Measurements from ENCODE around the gene ZNF75A.

ZNF75A gene

GRCh38 chr16:3289998-3290673, 15.2 kb upstream of the ZNF75A start:
- Histone ChIP-seq H3K27ac (ENCODE audit: extremely low read depth, low read depth, low read length) (no peak overlapping the region), H3K36me3 (ENCODE audit: control insufficient read depth in 2 of 2, insufficient read depth in 1 of 2, low read length in 2 of 2) (peaks cover 3 to 87% of the 10 kb centered on the region in 2 experiments; a peak in 2 of 3 replicates), H3K9me3 (ENCODE audit: control insufficient read depth, insufficient read depth, low read depth, low read length) (no peaks in the 10 kb centered on the region), H3K4me3 (ENCODE audit: low read depth, low read length) (no peak overlapping the region), H3K4me1 (ENCODE audit: control insufficient read depth, insufficient read depth, low read length) (no peaks in the 10 kb centered on the region)
- TF ChIP-seq ZNF274 (IDR thresholded peaks at IDR 0.05; ENCODE audit: low read length) (no peak), ZNF274 (tag by site-specific recombination; IDR thresholded peaks at IDR 0.05; ENCODE audit: borderline replicate concordance) (peak; percentile 95), SETDB1 (IDR thresholded peaks at IDR 0.05; ENCODE audit: insufficient read length, low read length) (peak; percentile 98), ZBTB21 (tag by site-specific recombination; IDR thresholded peaks at IDR 0.05) (no peak)
- TF ChIP-seq, protein P1, sequence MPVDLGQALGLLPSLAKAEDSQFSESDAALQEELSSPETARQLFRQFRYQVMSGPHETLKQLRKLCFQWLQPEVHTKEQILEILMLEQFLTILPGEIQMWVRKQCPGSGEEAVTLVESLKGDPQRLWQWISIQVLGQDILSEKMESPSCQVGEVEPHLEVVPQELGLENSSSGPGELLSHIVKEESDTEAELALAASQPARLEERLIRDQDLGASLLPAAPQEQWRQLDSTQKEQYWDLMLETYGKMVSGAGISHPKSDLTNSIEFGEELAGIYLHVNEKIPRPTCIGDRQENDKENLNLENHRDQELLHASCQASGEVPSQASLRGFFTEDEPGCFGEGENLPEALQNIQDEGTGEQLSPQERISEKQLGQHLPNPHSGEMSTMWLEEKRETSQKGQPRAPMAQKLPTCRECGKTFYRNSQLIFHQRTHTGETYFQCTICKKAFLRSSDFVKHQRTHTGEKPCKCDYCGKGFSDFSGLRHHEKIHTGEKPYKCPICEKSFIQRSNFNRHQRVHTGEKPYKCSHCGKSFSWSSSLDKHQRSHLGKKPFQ (tag by site-specific recombination; IDR thresholded peaks at IDR 0.05): 0 out of 2 replicates have a peak, but pooled peaks have one; percentile 20
- POLR2A ChIA-PET: no interaction called here
- CTCF ChIA-PET: no interaction called here

GRCh38 chr16:3292604-3293003, 12.7 kb upstream of the ZNF75A start:
- H3K27ac ChIP-seq (ENCODE audit: extremely low read depth, low read depth, low read length): no peak overlapping the region
- H3K4me1 ChIP-seq (ENCODE audit: control insufficient read depth, insufficient read depth, low read length): no peaks in the 10 kb centered on the region
- H3K9me3 ChIP-seq (ENCODE audit: control insufficient read depth, insufficient read depth, low read depth, low read length): no peaks in the 10 kb centered on the region; the same call in 1 of the 2 replicates
- TF ChIP-seq ATF2 (tag by site-specific recombination; IDR thresholded peaks at IDR 0.05; ENCODE audit: low read depth) (peak; percentile 44; the same call in 1 of the 2 replicates), ZNF274 (IDR thresholded peaks at IDR 0.05; ENCODE audit: low read length) (no peak), ZNF274 (tag by site-specific recombination; IDR thresholded peaks at IDR 0.05; ENCODE audit: borderline replicate concordance) (no peak)
- peaks cover 3 to 72% of the 10 kb centered on the region in 2 experiments; a peak in 2 of 3 replicates for H3K36me3 ChIP-seq (ENCODE audit: control insufficient read depth in 2 of 2, insufficient read depth in 1 of 2, low read length in 2 of 2)
- ChIA-PET POLR2A (interaction anchor here (0.7 kb wide), 1 partner anchor 10 kb away, joined by 3 read pairs; no protein-coding TSS in a partner anchor), CTCF (no interaction called here)
- H3K4me3 ChIP-seq (ENCODE audit: low read depth, low read length): no peak overlapping the region

- no peak overlapping the region for H3K27ac ChIP-seq (ENCODE audit: extremely low read depth, low read depth, low read length)
- H3K4me1 ChIP-seq (ENCODE audit: control insufficient read depth, insufficient read depth, low read length): no peaks in the 10 kb centered on the region
- CTCF ChIA-PET: no interaction called here
- no peaks in the 10 kb centered on the region; the same call in 1 of the 2 replicates for H3K9me3 ChIP-seq (ENCODE audit: control insufficient read depth, insufficient read depth, low read depth, low read length)
- POLR2A ChIA-PET: no interaction called here
- no peak overlapping the region for H3K4me3 ChIP-seq (ENCODE audit: low read depth, low read length)
- H3K36me3 ChIP-seq (ENCODE audit: control insufficient read depth in 2 of 2, insufficient read depth in 1 of 2, low read length in 2 of 2): peaks cover 3 to 54% of the 10 kb centered on the region in 2 experiments; a peak in 1 of 3 replicates
- TF ChIP-seq ZNF140 (tag by site-specific recombination; IDR thresholded peaks at IDR 0.05) (no peak), ZFP3 (tag by site-specific recombination; IDR thresholded peaks at IDR 0.05; ENCODE audit: low read depth) (no peak), SP7 (tag by site-specific recombination; IDR thresholded peaks at IDR 0.05) (no peak), SP3 (tag by site-specific recombination; IDR thresholded peaks at IDR 0.05) (no peak), ZNF670 (tag by site-specific recombination; IDR thresholded peaks at IDR 0.05; ENCODE audit: low read depth) (no peak), ZNF112 (tag by site-specific recombination; IDR thresholded peaks at IDR 0.05) (no peak), ZNF530 (tag by site-specific recombination; IDR thresholded peaks at IDR 0.05; ENCODE audit: low read depth) (no peak), ZNF639 (tag by site-specific recombination; IDR thresholded peaks at IDR 0.05) (no peak), ZNF248 (tag by site-specific recombination; IDR thresholded peaks at IDR 0.05) (no peak)
- TF ChIP-seq, protein P2, sequence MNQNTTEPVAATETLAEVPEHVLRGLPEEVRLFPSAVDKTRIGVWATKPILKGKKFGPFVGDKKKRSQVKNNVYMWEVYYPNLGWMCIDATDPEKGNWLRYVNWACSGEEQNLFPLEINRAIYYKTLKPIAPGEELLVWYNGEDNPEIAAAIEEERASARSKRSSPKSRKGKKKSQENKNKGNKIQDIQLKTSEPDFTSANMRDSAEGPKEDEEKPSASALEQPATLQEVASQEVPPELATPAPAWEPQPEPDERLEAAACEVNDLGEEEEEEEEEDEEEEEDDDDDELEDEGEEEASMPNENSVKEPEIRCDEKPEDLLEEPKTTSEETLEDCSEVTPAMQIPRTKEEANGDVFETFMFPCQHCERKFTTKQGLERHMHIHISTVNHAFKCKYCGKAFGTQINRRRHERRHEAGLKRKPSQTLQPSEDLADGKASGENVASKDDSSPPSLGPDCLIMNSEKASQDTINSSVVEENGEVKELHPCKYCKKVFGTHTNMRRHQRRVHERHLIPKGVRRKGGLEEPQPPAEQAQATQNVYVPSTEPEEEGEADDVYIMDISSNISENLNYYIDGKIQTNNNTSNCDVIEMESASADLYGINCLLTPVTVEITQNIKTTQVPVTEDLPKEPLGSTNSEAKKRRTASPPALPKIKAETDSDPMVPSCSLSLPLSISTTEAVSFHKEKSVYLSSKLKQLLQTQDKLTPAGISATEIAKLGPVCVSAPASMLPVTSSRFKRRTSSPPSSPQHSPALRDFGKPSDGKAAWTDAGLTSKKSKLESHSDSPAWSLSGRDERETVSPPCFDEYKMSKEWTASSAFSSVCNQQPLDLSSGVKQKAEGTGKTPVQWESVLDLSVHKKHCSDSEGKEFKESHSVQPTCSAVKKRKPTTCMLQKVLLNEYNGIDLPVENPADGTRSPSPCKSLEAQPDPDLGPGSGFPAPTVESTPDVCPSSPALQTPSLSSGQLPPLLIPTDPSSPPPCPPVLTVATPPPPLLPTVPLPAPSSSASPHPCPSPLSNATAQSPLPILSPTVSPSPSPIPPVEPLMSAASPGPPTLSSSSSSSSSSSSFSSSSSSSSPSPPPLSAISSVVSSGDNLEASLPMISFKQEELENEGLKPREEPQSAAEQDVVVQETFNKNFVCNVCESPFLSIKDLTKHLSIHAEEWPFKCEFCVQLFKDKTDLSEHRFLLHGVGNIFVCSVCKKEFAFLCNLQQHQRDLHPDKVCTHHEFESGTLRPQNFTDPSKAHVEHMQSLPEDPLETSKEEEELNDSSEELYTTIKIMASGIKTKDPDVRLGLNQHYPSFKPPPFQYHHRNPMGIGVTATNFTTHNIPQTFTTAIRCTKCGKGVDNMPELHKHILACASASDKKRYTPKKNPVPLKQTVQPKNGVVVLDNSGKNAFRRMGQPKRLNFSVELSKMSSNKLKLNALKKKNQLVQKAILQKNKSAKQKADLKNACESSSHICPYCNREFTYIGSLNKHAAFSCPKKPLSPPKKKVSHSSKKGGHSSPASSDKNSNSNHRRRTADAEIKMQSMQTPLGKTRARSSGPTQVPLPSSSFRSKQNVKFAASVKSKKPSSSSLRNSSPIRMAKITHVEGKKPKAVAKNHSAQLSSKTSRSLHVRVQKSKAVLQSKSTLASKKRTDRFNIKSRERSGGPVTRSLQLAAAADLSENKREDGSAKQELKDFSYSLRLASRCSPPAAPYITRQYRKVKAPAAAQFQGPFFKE (tag by site-specific recombination; IDR thresholded peaks at IDR 0.05; ENCODE audit: borderline replicate concordance): no peak
- TF ChIP-seq, protein P3, sequence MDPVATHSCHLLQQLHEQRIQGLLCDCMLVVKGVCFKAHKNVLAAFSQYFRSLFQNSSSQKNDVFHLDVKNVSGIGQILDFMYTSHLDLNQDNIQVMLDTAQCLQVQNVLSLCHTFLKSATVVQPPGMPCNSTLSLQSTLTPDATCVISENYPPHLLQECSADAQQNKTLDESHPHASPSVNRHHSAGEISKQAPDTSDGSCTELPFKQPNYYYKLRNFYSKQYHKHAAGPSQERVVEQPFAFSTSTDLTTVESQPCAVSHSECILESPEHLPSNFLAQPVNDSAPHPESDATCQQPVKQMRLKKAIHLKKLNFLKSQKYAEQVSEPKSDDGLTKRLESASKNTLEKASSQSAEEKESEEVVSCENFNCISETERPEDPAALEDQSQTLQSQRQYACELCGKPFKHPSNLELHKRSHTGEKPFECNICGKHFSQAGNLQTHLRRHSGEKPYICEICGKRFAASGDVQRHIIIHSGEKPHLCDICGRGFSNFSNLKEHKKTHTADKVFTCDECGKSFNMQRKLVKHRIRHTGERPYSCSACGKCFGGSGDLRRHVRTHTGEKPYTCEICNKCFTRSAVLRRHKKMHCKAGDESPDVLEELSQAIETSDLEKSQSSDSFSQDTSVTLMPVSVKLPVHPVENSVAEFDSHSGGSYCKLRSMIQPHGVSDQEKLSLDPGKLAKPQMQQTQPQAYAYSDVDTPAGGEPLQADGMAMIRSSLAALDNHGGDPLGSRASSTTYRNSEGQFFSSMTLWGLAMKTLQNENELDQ (tag by site-specific recombination; IDR thresholded peaks at IDR 0.05; ENCODE audit: low read depth): no peak
Measured at GRCh38 chr16:3295209-3295608, 10.1 kb upstream of the ZNF75A start.

Data from HEK293 (cell line).